GM19438 (cell line): ENCODE results near the gene STAT1.
A peak's percentile ranks its signal among the peaks of the same experiment; 100 is the strongest.

Experiments used
- ATAC-seq: cut with Tn5 transposase; IDR thresholded peaks from one replicate; pipeline ENCODE4 v1.9.1; 2021; ENCODE audit warnings: low read depth; ENCODE audit not compliant: unreplicated experiment

STAT1 gene

DNA sequence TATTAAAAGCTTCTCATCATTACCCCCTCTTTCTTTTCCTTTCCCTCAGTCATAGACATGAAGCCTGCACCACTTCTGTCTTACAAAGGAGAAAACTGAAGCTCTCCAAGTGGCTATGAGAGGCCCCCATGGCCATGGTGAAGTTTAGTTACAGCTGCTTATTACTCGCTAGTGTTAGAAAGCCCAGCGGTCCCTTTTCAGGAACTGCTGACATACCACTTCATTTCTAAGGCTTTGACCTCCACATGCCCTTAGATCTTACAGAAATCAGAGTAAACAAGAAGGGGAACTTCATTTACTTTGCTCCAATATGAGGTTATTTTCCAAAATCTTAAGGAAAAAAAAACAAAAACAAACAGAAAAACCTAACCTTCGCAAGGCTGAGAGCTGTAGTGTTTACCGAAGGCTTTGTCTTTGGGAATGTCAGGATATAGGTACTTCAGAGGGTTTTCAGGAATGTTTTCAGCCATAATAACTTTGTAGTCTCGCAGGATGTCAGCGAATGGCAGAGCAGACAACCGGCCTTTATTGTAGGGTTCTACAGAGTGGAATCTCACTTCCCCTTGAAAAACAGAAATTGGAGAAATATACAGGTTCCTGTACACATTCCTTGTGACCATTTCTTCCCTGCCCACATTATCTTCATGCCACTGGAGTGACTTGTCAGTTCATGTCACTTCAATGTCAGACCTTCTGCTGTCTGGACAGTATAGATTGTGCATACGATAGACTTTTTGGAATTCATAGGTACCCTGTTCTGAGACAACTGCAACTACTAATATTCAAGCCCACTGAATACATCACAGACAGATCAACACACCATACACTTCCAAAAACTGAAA is 18.8 kb upstream of the STAT1 start:
- no peak for ATAC-seq

DNA sequence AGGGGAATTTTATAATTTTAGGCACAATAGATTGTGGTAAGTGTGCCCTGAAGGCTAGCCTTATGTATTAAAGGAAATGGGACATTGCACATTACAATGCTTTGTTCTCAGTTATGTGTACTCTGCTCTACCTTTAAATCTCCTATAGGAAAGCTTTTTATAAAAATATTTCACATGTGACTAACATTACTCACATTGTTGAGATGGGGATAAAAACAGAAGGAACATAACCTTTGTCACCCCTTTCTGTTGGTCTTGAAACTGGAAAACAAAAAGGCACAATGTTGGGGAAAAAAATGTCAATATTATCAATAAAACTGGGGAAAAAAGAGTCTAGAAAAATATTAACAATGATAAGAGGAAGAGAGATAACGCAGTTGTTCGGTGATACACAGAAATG is 17.3 kb upstream of the STAT1 start:
- ATAC-seq: no peak

DNA sequence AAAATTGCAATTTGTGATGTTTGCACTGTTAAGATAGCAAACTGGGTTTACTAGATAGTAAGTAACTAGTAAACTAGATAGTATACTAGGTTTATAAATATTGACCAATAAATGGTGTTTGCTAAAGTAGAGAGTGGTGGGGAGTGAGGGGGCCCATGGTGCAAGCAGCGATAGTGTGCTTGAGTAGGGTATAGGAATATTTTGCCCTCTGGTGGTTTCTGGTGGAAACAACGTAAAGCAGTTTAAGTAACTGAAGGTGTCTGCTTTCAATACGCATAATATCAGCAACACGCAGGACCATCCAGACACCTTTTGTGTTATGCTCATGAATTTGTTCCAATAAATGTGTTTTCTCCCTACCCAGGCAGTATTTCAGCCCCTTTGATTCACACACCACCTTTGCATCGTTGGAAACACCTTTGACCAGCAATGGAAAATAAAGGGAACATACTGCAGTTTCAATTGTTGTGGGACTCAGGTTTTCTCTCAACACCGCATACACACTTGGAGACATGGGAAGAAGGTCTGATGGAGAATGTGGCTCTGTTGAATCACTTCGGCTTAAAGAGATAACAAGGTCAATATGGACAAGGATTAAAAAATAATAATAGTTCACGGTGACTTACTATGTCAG is 16.7 kb upstream of the STAT1 start:
- peak; percentile 88 for ATAC-seq

DNA sequence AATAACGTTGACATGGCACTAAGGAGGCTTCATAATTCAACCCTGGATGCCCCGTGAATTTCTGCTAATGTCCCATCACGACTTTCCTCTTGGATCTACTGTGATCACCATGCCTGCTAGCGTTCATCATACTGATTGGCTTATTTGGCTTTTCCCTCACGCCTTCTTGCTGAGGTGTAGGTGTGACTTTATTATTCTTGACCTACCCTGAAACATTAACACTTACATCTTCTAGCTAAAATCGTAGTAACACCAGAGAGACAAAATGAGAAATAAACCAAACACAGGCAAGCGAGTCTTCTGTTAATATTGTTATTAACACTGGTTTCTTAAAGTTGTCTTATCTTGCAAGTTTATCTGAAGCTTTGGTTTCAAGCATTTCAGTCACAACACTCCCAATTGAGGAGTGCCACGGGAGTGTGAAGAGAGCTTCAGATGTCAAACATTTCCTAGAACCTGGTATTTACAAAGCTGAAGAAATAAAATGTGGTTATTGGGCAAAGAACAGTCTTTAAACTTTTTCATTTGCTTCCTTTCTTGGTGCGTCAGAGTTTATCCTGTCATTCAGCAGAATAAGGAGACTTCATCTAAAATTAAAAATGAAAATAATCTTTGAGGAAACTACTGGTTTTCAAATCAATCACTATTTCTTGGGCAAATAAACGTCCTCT is 15.4 kb upstream of the STAT1 start:
- ATAC-seq: no peak

DNA sequence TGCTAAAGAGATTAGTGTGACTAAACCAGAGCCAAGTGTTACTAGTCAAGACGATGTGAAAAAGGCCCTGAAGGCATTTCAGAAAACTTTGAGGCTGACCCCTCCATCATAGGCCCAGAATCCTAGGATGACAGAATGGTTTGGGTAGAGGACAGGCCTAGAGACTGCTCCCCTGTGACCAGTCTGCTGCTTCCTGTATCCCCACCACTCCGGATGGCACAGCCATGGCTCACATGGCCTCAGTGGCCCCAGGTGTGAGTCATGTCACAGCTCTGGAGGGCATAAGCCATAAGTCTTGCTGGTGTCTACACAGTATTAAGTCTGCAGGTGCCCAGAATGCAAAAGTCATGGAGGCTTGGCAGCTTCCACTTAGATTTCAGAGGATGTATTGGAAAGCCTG is 12.4 kb upstream of the STAT1 start:
- no peak for ATAC-seq

DNA sequence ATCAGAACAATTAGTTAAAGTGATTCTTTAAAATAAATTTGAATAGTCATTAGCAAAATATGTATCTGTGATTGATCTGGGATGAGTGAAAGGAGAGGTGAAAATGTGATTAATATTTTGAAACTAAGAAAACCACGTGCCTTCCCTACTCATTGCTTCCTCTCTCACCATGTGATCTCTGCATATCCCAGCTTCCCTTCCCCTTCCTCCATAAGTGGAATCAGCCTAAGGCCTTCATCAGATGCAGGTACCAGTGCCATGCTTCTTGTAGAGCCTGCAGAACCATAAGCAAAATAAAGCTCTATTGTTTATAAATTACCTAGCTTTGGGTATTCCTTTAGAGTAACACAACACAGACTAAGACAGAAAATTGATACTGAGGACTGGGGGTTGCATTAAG is 11.2 kb upstream of the STAT1 start:
- ATAC-seq: no peak

DNA sequence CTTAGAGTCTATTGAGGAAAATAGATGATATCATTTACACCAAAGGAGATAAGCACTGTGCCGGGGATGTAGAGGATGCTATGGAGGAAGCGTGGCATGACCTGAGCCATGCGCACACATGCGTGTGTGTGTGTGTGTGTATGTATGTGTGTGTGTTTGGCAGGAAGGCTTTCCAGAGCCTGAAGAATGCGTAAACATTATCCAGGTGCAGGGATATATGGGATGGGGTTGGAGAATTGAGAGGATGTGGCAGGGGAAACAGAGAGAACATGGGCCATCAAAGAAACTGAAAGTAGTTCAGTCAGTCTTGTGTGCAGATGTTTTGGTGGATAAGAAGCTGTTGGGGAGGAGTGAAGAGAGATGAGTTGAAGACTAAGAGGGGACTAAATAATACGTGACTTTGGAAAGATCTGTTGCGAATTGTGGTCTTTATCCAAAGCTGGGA is 9.3 kb upstream of the STAT1 start:
- no peak for ATAC-seq

DNA sequence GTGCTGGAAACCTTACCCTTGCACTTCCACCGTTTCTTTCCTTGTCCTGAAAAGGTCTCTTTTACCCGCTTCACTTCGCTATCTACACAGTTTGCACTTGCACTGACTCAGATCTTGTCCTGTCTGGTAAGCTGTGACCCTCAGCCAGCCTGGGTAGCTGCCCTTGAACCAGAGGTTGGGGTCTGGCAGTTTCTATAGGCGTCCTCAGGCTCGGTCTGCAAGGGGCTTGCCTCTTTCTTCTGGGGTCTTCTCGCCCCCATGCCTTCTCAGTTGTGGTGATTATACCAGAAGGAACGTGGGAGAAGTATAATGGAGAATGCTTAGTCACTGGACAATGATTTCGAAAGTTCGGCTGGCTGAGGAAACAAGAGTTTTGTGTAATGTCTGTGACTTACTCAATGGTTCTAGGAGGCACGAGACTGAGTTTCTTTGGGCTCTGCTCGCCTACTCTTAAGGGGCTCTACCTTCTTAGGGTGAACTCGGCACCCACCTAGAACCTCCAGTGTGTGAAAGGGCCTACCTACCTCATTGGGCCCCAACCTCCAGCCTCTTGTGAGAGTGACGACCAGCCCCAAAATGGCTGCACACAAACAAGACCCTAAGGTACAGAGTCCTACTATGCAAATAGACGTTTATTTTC is 6.9 kb upstream of the STAT1 start:
- ATAC-seq: peak; percentile 7

DNA sequence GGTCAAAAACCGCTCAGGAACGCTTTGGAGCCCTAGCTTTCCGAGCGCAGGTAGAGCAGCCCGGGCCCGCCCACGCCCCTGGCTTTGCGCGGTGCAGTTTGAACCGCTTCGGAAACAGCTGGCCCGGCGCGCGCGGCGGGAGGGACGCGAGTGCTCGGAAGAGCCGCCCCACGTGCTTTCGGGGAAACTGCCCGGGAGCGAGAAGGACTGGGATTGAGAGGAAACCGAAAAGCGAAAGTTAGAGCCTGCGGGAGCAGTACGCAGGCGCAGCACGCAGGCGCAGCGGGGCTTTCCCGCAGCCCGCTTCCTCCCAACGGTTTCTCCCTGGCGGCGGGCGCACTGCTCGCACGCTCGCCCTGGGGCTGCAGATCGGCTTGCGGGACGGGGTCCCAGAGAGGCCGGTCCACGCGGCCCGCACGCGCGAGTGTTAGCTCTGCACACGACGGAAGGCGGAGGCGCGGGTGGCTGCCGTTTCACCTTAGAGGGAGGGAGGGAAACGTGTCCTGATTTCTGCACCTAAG is 6.3 kb upstream of the STAT1 start:
- peak; percentile 67 for ATAC-seq

DNA sequence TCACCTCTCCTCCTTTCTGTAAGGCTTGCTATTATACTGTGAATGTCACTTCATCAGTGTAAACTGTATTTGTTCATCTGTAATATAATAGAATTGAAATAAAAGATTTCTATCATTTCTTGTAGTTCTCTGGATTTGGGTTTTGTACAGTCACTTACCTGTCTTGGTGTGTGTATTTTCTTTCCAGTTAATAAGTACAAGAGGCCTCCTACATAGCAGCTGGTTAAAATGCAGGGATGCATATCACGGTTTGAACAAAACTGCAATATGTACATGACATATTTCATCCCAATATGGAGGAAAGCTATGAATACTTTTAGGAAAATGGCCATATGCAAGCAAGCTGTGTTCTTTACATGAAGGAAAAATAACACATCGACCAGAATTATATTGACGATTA is 5.4 kb upstream of the STAT1 start:
- no peak for ATAC-seq

DNA sequence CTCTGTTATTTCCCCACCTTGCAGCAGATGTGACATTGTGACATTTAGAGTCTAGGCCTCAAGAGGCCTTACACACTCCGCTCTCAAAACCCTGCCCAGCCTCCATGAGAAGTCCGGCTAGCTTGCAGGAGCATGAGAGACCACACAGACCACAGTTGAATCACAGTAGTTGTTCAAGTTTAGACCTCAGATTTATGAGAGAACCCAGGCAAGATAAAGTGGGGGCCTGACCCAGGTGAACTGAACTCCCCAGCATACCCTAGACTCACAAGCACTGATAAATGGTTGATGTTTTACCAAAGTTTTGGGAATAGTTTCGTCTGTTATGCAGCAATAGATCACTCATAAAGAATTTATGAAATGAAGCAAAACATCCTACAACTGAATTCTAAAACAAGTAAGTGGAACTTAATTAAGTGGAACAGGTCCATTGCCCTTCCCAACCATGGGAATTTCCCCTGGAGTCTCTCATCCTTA is 4.7 kb upstream of the STAT1 start:
- ATAC-seq: peak; percentile 22

DNA sequence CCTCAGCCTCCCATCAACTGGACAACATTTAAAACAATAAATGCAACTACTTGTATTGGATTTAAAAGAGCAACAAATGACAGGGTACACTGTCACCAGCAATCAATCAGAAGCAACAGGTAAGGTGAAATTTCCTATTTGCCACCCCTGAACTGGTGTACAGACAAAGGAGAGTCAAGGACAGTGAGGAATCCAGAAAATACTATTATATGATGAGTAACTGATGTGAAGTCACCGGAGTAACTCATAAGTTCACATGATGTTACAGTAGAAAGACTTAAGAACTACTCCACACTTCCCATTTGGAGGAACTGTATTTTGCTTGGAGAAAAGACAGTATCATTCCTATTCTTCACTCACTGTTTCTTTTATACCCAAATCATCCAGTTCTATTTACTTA is 4.1 kb upstream of the STAT1 start:
- ATAC-seq: no peak

DNA sequence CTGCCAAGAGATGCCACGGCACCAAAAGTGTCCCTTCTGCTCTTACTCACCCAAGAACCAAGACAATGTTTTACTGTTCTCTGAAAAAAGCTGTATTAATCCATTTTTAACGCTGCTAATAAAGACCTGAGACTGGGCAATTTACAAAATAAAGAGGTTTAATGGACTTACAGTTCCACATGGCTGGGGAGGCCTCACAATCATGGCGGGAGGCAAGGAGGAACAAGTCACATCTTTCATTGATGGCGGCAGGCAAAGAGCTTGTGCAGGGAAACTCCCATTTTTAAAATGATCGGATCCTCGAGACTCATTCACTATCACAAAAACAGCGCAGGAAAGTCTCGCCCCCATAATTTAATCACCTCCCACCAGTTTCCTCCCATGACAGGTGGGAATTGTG is 1.9 kb upstream of the STAT1 start:
- ATAC-seq: no peak

DNA sequence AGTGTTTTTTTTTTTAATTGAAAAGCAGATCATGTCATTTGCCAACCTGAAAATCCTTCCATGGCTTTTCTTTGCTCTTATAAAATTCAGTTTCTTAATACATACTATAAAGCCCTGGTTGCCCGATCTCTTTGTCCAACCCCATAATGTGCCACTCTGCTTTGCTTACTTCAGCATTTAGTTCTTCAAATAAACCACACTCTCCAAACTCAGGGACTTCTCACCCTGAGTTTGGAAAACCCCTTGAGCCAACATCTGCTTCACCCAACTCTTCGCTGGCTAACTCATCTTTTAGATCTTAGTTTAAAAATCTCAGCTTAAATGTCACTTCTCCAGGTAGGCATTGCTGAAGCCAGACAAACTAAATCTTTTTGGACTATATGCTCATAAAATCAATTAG is 1.3 kb upstream of the STAT1 start:
- no peak for ATAC-seq

DNA sequence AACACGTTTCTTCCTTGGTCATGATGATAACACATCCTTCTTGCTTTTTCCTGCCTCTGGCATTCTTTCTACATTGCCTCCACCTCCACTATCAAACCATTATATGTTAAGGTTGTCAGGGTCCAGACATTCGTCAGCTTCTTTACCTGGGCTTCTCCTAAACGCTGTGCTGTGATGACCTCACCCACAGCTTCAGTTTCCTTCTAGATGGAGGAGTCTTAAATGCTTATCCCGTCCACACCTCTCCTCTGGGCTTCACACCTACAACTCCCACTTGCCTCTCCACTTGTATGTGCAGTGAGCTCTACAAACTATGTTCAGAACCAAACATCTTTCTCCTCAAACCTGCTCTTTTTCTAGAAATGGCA is 666 bp upstream of the STAT1 start:
- no peak for ATAC-seq

DNA sequence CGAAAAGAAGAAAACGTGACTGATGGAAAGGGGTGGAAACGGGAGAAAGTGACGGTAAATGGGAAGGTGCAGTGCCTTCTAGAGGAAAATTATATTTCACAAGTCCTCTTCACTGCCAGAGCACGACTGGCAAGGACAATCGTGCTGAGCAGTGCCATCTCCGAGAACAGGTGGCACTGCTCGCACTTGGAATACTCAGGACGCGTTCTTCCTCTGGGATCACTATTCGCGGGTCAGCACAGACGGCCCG is 364 bp downstream of the STAT1 start:
- ATAC-seq: no peak

DNA sequence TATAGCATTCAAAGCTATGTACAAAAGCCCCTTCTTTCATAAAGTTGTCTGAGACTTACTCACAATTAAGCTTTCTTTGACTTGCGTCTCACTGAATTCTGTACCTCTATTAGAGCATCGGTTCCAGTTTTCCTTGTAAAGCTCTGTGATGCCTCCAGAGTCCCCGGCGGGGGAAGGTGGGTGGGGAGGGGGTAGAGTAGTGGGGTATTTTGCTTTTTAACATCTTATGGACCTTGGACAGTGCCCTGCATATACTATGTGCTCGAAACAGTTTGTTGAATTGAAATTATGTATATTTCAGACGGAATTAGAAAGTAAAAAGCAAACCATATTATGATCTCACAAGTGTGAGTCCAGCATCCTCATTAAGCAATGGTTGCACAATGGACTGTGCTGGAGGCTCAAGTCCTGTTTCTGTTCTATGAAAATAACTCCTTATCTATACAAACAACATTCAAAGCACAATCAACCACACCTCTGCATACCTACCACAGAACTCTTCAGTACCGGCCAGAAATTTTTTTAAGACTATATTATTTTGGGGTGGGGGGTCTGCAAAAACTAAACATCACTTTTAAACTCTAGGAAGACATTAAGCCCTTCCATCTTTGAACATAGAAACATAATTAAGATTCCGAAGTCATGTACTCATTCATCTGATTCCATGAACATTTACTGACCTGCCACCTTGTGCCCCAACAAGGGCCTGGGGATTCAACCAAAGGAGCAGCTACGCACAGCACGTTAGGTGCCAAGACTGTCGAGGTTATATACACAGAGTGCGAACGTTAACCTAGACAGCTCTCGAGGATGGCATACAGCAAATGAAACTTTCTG is 908 bp downstream of the STAT1 start:
- no peak for ATAC-seq

DNA sequence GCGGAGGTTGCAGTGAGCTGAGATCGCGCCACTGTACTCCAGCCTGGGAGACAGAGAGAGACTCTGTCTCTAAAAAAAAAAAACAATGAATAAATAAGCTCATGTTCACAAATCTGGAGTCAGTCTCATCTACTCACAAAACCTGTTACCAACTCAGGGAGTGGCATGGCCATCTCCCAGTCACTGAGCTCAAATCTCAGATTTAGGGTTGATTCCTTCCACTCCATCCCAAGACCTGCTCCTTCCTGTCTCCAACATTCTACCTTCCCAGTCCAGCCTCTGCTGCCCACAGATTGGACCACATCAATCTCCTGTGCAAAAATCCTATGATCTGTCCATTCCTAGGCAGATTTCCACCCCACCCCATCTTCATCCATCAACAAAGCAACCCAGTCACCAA is 1.6 kb downstream of the STAT1 start:
- ATAC-seq: no peak

DNA sequence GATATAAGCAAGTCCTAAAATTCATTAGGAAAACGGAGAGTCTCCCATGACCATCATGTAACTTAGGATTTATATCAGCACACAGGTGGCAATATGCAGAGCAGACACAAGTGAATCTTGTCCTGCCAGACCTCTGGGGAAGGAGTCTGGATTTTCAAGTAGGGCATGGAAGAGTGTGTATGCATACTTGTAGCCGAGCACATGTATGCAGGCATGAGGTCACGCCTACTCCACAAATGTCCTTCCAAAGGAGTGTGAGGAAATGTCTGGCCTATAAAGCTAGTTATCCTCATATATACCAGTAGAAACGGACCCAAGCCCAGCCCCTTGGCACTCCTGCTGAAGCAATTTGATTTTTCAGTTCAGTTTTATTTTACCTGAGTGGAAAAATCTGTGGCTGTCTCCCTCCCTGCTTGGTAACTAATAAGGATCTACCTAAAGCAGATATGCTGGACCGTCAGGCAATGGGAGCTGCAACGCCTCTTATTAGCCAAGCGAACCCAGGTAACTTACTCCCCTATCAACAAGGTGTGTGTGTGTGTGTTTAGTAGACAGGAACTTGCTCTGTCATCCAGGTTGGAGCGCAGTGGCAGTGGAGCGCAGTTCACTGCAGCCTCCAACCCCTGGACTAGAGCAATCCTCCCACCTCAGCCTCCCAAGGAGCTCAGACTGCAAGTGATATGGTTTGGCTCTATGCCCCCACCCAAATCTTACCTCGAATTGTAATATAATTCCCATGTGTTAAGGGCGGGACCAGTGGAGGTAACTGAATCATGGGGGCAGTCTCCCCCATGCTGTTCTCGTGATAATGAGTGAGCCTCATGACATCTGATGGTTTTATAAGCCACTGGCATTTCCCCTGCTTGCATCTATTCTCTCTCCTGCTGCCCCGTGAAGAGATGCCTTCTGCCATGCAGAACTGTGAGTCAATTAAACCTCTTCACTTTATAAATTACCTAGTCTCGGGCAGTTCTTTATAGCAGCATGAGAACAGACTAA is 2.8 kb downstream of the STAT1 start:
- ATAC-seq: no peak
